GM12865 (cell line): Measurements from ENCODE around the gene GPR142.

Source experiments
- DNase-seq: peaks from one replicate; pipeline ENCODE4 v3.0.0; 2010; ENCODE audit warnings: low read depth
- H3K4me3 ChIP-seq: 2 replicates; pipeline ENCODE4 v1.5.1; 2011; ENCODE audit warnings: mild to moderate bottlenecking, low read depth, low read length, control low read depth
- TF ChIP-seq, protein P1 (sequence below): IDR thresholded peaks from 2 replicates; pipeline ENCODE4 v1.5.1; 2011; ENCODE audit warnings: low read length, control low read depth, low read depth, inconsistent platforms; ENCODE audit not compliant: insufficient read depth; ENCODE audit errors: missing control alignments

GPR142 gene

DNA sequence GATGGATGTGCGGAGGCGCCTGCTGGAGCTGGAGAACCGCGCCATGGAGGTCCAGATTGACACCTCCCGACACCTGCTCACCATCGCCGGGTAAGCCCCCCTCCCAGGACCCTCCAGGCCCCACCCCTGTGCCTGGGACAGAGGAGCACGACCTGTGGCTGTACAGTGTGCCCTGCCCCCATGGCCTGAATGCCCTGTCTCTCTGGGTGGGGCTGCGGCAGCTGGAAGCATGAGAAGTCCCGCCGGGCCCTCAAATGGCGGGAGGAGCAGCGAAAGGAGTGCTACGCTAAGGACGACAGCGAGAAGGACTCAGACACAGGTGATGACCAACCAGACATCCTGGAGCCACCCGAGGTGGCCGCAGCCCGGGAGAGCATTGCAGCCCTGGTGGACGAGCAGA lies 16.8 kb upstream of the GPR142 start:
- H3K4me3 ChIP-seq: no peak overlapping the region
- no peak for DNase-seq

DNA sequence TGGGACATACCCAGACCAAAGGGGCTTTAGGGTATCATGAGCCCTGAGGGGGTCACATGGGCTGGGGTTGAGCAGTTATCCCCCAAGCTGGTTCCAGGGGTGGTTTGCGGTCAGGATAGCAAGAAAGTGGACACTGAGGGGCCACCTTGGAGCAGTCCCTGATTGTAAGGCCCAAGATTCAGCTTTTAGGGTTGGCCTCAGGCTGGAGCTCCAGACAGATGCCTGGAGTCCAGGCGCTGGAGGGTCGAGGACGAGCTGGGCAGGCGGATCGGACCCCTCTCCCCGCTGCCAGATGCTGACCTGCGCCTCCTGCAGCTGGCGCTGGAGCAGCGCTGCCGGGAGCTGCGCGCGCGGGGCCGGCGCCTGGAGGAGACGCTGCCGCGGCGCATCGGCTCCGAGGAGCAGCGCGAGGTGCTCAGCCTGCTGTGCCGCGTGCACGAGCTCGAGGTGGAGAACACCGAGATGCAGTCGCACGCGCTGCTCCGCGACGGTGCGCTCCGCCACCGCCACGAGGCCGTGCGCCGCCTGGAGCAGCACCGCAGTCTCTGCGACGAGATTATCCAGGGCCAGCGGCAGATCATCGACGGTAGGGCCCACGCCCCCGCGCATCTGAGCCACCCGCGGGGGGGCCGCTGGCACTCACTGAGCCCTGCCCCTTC lies 15.6 kb upstream of the GPR142 start:
- no peak overlapping the region for H3K4me3 ChIP-seq
- DNase-seq: no peak

More for the DNA sequence above, 16.8 kb upstream of the GPR142 start:
- TF ChIP-seq, protein P1, sequence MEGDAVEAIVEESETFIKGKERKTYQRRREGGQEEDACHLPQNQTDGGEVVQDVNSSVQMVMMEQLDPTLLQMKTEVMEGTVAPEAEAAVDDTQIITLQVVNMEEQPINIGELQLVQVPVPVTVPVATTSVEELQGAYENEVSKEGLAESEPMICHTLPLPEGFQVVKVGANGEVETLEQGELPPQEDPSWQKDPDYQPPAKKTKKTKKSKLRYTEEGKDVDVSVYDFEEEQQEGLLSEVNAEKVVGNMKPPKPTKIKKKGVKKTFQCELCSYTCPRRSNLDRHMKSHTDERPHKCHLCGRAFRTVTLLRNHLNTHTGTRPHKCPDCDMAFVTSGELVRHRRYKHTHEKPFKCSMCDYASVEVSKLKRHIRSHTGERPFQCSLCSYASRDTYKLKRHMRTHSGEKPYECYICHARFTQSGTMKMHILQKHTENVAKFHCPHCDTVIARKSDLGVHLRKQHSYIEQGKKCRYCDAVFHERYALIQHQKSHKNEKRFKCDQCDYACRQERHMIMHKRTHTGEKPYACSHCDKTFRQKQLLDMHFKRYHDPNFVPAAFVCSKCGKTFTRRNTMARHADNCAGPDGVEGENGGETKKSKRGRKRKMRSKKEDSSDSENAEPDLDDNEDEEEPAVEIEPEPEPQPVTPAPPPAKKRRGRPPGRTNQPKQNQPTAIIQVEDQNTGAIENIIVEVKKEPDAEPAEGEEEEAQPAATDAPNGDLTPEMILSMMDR: no peak

DNA sequence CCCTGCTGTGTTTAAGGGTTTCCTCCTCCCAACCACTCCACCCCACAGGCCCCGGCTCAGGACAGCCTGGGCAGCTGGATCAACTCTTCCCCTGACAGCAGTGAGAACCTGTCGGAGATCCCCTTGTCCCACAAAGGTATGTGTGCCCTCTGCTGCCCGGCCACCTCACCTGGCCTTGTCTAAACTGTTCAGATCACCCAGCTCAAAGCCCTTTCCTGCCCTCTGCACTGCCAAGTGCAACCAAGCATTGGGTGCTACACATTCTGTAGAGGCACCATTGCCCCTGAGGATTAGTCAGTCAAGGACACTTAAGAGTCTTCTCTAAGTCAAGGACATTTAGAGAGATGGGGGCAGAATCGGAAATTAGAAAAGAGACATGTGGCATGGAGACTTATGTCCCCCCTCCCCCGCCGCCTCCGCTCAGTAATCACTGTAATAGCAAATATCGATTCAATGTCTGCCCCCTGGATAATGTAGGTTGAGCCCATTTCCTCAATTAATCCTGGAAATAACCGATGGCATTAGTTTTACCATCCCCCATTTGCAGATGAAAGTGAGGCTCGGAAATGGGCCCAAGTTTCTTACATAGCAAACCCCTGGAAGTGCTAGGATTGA lies 13.8 kb upstream of the GPR142 start:
- TF ChIP-seq, protein P1: no peak
- no peak for DNase-seq
- H3K4me3 ChIP-seq: no peak overlapping the region

More for the DNA sequence above, 15.6 kb upstream of the GPR142 start:
- TF ChIP-seq, protein P1: no peak

DNA sequence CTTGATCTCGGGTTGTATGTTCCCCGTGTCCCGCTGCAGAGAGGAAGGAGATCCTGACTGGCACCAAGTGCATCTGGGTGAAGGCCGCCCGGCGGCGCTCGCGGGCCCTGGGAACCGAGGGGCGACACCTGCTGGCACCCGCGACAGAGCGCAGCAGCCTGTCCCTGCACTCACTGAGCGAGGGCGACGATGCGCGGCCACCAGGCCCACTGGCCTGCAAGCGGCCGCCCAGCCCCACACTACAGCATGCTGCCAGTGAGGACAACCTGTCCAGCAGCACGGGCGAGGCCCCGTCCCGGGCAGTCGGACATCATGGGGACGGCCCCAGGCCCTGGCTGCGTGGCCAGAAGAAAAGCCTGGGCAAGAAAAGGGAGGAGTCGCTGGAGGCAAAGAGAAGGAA lies 13.2 kb upstream of the GPR142 start:
- TF ChIP-seq, protein P1: peak; percentile 96
- no peak overlapping the region for H3K4me3 ChIP-seq
- DNase-seq: peak; percentile 66

DNA sequence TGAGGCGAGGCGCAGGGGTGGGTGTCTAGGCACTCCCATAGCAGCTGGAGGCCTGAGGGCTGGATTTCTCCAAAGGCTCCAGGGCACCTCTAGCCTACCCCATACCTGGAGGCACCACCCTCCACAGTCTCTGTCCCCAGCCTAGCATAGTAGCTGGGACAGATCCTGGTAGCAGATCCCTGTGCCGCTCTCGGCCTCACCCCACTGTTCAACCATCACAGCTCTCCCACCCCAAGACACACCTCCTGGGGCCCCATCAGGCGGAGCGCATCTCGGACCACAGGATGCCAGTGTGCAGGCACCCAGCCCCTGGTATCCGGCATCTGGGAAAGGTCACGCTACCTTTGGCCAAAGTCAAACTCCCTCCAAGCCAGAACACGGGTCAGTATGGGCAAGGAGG lies 12.7 kb upstream of the GPR142 start:
- TF ChIP-seq, protein P1: no peak
- DNase-seq: no peak
- no peak overlapping the region for H3K4me3 ChIP-seq

DNA sequence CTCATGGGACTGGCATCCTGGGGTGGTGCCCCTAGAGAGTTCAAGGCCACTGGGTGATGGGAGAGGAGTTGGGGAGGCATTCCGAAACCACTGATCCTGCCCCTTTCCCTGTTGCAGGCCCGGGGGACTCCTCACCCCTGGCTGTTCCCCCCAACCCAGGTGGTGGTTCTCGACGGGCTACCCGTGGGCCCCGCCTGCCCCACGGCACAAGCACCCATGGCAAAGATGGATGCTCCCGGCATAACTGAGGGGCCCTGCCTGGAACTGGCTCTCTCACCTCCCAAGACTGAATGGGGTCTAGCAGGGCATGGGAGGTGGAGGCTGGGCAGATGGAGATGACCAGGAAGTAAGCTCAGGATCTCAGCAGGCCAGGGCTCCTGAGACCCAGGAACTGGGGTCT lies 12.2 kb upstream of the GPR142 start:
- TF ChIP-seq, protein P1: no peak
- DNase-seq: no peak
- H3K4me3 ChIP-seq: no peak overlapping the region
